WTC11 (cell line): ENCODE measurements around the gene PAFAH2. TPM values are rescaled to one million over a fixed set of nuclear protein-coding genes. Genes with fewer than 3 reads are reported as not detected.
A peak's percentile ranks its signal among the peaks of the same experiment; 100 is the strongest.

Source experiments
- ATAC-seq: fragments of 200-7000 bp; cut with Tn5 transposase; 2 replicates; pipeline ENCODE4 v1.10.0; 2021; ENCODE audit warnings: mild to moderate bottlenecking, moderate library complexity
- CTCF ChIA-PET: fragments of 300-600 bp; sonication (Branson Sonifier 250); formaldehyde crosslinking; loops from one replicate; lab custom pipeline; 2021; ENCODE audit warnings: antibody characterized with exemption; lab: Charles Lee
- POLR2A ChIA-PET: fragments of 350-600 bp; sonication (Branson Sonifier 250); formaldehyde crosslinking; loops from one replicate; lab custom pipeline; 2021; ENCODE audit warnings: antibody characterized with exemption; lab: Charles Lee
- DNase-seq: peaks from one replicate; pipeline ENCODE4 v3.0.0; 2021; ENCODE audit warnings: low spot score
- H3K27ac Mint-ChIP-seq: 2 replicates; pipeline ENCODE4 v1.8.0; 2021; ENCODE audit warnings: mixed read lengths
- H3K27me3 Mint-ChIP-seq: 2 replicates; pipeline ENCODE4 v1.8.0; 2021; ENCODE audit warnings: low read depth, mild to moderate bottlenecking, moderate library complexity, mixed read lengths
- H3K36me3 Mint-ChIP-seq: 2 replicates; pipeline ENCODE4 v1.8.0; 2021; ENCODE audit warnings: mixed read lengths
- H3K4me1 Mint-ChIP-seq: 2 replicates; pipeline ENCODE4 v1.8.0; 2022; ENCODE audit warnings: mixed read lengths
- H3K4me3 Mint-ChIP-seq: 2 replicates; pipeline ENCODE4 v1.8.0; 2021; ENCODE audit warnings: mild to moderate bottlenecking, moderate library complexity, mixed read lengths
- H3K9me3 Mint-ChIP-seq: 2 replicates; pipeline ENCODE4 v1.8.0; 2021; ENCODE audit warnings: mixed read lengths
- ELF4 ChIP-seq: sonication (generic); formaldehyde crosslinking; IDR thresholded peaks from 2 replicates; pipeline ENCODE4 v1.8.1; 2022; ENCODE audit warnings: low read depth, mild to moderate bottlenecking, moderate library complexity, missing genetic modification reagents
- ERG ChIP-seq: fragments of 250-450 bp; sonication (Bioruptor Pico); IDR thresholded peaks from 2 replicates; pipeline ENCODE4 v1.8.0; 2021; ENCODE audit warnings: mild to moderate bottlenecking
- GABPB1 ChIP-seq: sonication (generic); formaldehyde crosslinking; IDR thresholded peaks from 2 replicates; pipeline ENCODE4 v1.8.1; 2023; ENCODE audit warnings: mild to moderate bottlenecking, missing genetic modification reagents
- NFE2L1 ChIP-seq: sonication (generic); formaldehyde crosslinking; IDR thresholded peaks from 2 replicates; pipeline ENCODE4 v1.8.1; 2023; ENCODE audit warnings: missing genetic modification reagents
- NFYB ChIP-seq: sonication (generic); formaldehyde crosslinking; conservative IDR thresholded peaks from 2 replicates; pipeline ENCODE4 v1.8.0; 2022; ENCODE audit warnings: low read depth, missing genetic modification reagents
- NR1H2 ChIP-seq: sonication (generic); formaldehyde crosslinking; IDR thresholded peaks from 2 replicates; pipeline ENCODE4 v1.9.0; 2021; ENCODE audit warnings: mild to moderate bottlenecking, moderate library complexity, missing genetic modification reagents
- NR3C1 ChIP-seq: sonication (generic); formaldehyde crosslinking; conservative IDR thresholded peaks from 2 replicates; pipeline ENCODE4 v1.8.1; 2023; ENCODE audit warnings: low read depth, mild to moderate bottlenecking, missing genetic modification reagents
- OVOL2 ChIP-seq: fragments of 250-450 bp; sonication (Bioruptor Pico); IDR thresholded peaks from 2 replicates; pipeline ENCODE4 v1.9.0; 2021; ENCODE audit warnings: mild to moderate bottlenecking, borderline replicate concordance
- SMAD4 ChIP-seq: sonication (generic); formaldehyde crosslinking; IDR thresholded peaks from 2 replicates; pipeline ENCODE4 v1.8.0; 2022; ENCODE audit warnings: mild to moderate bottlenecking, missing genetic modification reagents
- SP1 ChIP-seq: sonication (generic); formaldehyde crosslinking; conservative IDR thresholded peaks from 2 replicates; pipeline ENCODE4 v1.8.1; 2022; ENCODE audit warnings: missing genetic modification reagents
- total RNA-seq: library from RNA; stranded (reverse); gene quantifications from 3 replicates; pipeline ENCODE4 v1.2.3, GENCODE V29; 2021
- TF ChIP-seq, protein P1 (sequence below): sonication (generic); formaldehyde crosslinking; IDR thresholded peaks from 2 replicates; pipeline ENCODE4 v1.8.1; 2023; ENCODE audit warnings: mild to moderate bottlenecking, missing genetic modification reagents, borderline replicate concordance
- TF ChIP-seq, protein P2 (sequence below): sonication (generic); formaldehyde crosslinking; IDR thresholded peaks from 2 replicates; pipeline ENCODE4 v1.8.0; 2022; ENCODE audit warnings: missing genetic modification reagents

The PAFAH2 gene
- total RNA-seq, 1 experiment from 2014 or later = 11.5 TPM

DNA sequence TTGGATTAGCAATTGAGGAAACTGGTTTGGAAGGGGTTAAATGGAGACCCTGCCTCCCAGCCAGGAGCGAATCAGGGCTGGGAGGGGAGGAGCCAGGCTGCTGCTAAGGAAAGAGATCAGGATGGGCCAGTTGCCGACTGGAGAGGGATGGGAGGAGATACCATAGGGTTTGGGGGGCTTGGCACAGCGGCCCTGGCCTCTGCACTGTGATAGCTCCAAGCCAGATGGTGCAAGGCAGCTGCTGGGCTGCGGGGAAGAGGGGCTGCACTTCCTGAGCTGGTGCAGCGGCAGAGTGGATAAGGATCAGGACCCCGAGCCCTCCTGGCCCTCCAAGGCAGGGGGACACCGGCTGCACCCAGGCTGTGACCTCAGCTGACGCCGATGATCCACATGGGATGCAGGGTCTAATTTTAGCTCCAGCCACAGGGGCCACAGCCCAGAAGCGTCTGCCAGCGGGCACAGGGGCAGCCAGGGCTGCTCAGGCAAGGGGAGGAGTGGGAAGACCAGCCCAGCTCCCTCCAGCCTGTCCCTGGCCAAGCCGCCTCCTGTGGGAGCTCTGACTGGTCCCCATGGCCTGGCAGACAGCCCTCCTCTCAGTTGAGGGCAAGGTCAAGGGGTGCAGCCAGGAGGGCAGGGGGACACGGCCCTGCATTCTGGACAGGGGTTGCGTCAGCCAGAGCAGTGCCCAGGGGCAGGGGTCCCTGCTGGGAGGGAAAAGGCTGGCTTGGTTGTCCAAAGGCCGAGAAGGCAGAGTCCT lies 24.0 kb upstream of the PAFAH2 start, which contains the start of gene EXTL1:
Gene EXTL1, plus strand, starts transcription at position 129 of the 757 bp plus-strand sequence. CDS start 872 bp downstream, outside the sequence.
- H3K9me3 Mint-ChIP-seq = no peaks in the 10 kb centered on the region
- TF ChIP-seq NFYB (CRISPR knock-in tag) (peak; percentile 35; the same call in 1 of the 2 replicates), ELF4 (no peak), NFE2L1 (0 out of 2 replicates have a peak, but pooled peaks have one; percentile 22), SMAD4 (CRISPR knock-in tag) (no peak), GABPB1 (peak; percentile 92), SP1 (CRISPR knock-in tag) (peak; percentile 60; the same call in 1 of the 2 replicates)
- TF ChIP-seq, protein P1, sequence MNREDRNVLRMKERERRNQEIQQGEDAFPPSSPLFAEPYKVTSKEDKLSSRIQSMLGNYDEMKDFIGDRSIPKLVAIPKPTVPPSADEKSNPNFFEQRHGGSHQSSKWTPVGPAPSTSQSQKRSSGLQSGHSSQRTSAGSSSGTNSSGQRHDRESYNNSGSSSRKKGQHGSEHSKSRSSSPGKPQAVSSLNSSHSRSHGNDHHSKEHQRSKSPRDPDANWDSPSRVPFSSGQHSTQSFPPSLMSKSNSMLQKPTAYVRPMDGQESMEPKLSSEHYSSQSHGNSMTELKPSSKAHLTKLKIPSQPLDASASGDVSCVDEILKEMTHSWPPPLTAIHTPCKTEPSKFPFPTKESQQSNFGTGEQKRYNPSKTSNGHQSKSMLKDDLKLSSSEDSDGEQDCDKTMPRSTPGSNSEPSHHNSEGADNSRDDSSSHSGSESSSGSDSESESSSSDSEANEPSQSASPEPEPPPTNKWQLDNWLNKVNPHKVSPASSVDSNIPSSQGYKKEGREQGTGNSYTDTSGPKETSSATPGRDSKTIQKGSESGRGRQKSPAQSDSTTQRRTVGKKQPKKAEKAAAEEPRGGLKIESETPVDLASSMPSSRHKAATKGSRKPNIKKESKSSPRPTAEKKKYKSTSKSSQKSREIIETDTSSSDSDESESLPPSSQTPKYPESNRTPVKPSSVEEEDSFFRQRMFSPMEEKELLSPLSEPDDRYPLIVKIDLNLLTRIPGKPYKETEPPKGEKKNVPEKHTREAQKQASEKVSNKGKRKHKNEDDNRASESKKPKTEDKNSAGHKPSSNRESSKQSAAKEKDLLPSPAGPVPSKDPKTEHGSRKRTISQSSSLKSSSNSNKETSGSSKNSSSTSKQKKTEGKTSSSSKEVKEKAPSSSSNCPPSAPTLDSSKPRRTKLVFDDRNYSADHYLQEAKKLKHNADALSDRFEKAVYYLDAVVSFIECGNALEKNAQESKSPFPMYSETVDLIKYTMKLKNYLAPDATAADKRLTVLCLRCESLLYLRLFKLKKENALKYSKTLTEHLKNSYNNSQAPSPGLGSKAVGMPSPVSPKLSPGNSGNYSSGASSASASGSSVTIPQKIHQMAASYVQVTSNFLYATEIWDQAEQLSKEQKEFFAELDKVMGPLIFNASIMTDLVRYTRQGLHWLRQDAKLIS = no peak
- peaks cover 25% of the 10 kb centered on the region for H3K4me1 Mint-ChIP-seq
- H3K27me3 Mint-ChIP-seq = no peaks in the 10 kb centered on the region; the same call in 1 of the 2 replicates
- peak within 1 kb of the TSS; percentile 95 for H3K27ac Mint-ChIP-seq
- H3K36me3 Mint-ChIP-seq = no peaks in the 10 kb centered on the region
- H3K4me3 Mint-ChIP-seq = peak within 1 kb of the TSS; percentile 92
- POLR2A ChIA-PET = interaction anchor here (0.5 kb wide), 1 partner anchor 41 kb away, joined by 3 read pairs; no protein-coding TSS in a partner anchor
- CTCF ChIA-PET = interaction anchor here (0.7 to 4.3 kb wide), 12 partner anchors 8 to 211 kb away, joined by 3 to 27 read pairs (median 4); no protein-coding TSS in a partner anchor
- ATAC-seq = peak; percentile 94
- DNase-seq = peak; percentile 75

DNA sequence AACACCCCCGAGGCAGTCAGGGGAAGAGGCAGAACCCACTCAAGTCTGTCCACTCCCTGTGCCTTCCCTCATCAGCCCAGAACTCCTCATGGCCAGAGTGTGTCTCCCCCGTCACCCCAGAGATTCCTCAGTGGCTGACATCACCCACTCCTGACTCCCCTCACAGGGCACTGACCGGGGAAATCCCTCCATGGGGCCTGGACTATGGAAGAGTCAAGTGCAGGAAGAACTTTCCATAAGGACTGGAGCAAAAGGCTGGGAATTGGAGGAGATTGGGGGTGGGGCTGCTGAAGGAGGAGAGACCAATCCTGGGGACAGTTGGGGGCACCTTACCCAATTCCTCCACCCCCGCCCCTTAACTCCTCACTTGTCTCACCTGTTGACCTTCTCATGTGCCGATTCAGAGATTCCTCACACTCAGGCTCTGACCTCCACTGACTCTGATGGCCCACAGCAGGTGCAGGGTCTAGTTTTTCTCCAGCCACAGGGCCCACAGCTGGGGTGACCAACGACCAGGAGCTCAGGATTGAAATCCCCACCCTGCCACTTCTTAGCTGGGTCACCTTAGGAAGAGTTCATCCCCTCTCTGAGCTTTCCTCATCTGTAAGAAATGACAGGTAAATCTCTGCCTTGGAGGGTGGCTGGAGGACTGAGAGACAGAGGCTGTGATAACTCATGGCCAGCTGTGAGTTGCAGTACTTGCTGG lies 23.2 kb upstream of the PAFAH2 start:
- POLR2A ChIA-PET = no interaction called here
- CTCF ChIA-PET = interaction anchor here (0.7 to 4.3 kb wide), 12 partner anchors 9 to 211 kb away, joined by 3 to 27 read pairs (median 7); no protein-coding TSS in a partner anchor
- H3K27ac Mint-ChIP-seq = no peak overlapping the region; the same call in 1 of the 2 replicates
- H3K4me3 Mint-ChIP-seq = peak overlapping the region; percentile 92
- peaks cover 28% of the 10 kb centered on the region for H3K4me1 Mint-ChIP-seq
- TF ChIP-seq, protein P2, sequence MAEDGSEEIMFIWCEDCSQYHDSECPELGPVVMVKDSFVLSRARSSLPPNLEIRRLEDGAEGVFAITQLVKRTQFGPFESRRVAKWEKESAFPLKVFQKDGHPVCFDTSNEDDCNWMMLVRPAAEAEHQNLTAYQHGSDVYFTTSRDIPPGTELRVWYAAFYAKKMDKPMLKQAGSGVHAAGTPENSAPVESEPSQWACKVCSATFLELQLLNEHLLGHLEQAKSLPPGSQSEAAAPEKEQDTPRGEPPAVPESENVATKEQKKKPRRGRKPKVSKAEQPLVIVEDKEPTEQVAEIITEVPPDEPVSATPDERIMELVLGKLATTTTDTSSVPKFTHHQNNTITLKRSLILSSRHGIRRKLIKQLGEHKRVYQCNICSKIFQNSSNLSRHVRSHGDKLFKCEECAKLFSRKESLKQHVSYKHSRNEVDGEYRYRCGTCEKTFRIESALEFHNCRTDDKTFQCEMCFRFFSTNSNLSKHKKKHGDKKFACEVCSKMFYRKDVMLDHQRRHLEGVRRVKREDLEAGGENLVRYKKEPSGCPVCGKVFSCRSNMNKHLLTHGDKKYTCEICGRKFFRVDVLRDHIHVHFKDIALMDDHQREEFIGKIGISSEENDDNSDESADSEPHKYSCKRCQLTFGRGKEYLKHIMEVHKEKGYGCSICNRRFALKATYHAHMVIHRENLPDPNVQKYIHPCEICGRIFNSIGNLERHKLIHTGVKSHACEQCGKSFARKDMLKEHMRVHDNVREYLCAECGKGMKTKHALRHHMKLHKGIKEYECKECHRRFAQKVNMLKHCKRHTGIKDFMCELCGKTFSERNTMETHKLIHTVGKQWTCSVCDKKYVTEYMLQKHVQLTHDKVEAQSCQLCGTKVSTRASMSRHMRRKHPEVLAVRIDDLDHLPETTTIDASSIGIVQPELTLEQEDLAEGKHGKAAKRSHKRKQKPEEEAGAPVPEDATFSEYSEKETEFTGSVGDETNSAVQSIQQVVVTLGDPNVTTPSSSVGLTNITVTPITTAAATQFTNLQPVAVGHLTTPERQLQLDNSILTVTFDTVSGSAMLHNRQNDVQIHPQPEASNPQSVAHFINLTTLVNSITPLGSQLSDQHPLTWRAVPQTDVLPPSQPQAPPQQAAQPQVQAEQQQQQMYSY (CRISPR knock-in tag) = no peak
- TF ChIP-seq GABPB1 = no peak
- no peak for TF ChIP-seq SMAD4 (CRISPR knock-in tag)
- no peak for TF ChIP-seq ERG
- TF ChIP-seq NR1H2 (CRISPR knock-in tag) = no peak
- TF ChIP-seq NR3C1 (CRISPR knock-in tag) = no peak
- TF ChIP-seq OVOL2 = no peak
- H3K36me3 Mint-ChIP-seq = no peaks in the 10 kb centered on the region
- ATAC-seq = no peak
- no peaks in the 10 kb centered on the region for H3K9me3 Mint-ChIP-seq
- DNase-seq = no peak
- H3K27me3 Mint-ChIP-seq = no peaks in the 10 kb centered on the region; the same call in 1 of the 2 replicates
